H1 (cell line): Measurements from ENCODE around the gene ADGRB2. TPM values are rescaled to one million over a fixed set of nuclear protein-coding genes. Genes with fewer than 3 reads are reported as not detected.

ENCODE experiments used
- CTCF ChIA-PET: fragments of 300-600 bp; sonication (Branson Sonifier 250); formaldehyde crosslinking; loops from one replicate; lab custom pipeline; 2021; ENCODE audit not compliant: partially characterized antibody; lab: Charles Lee
- POLR2A ChIA-PET: fragments of 300-600 bp; sonication (Branson Sonifier 250); formaldehyde crosslinking; loops from one replicate; lab custom pipeline; 2021; ENCODE audit warnings: inconsistent platforms; ENCODE audit not compliant: partially characterized antibody; lab: Charles Lee
- DNase-seq, 2 experiments: peaks; one replicate each; pipeline versions ENCODE4 v3.0.0 to v3.0.0-alpha.2; 2010 to 2022; ENCODE audit warnings: low spot score in 2 of 2, low read depth in 1 of 2, mixed read lengths in 1 of 2
- FAIRE-seq: peaks from 2 replicates; lab custom pipeline; 2011; peaks lifted over from hg19 to GRCh38; lab: Jason Lieb, UNC
- H2AFZ ChIP-seq: 2 replicates; pipeline ENCODE4 v1.8.1; 2012; ENCODE audit warnings: low read length, inconsistent platforms
- H2AK5ac ChIP-seq: 2 replicates; pipeline ENCODE4 v1.6.1; 2013; ENCODE audit warnings: low read depth, low read length
- H2BK120ac ChIP-seq: replicated peaks from 2 replicates; pipeline ENCODE3; 2013; ENCODE audit warnings: low read depth, low read length, inconsistent platforms
- H2BK12ac ChIP-seq: 2 replicates; pipeline ENCODE4 v1.6.1; 2013; ENCODE audit warnings: low read depth, low read length
- H2BK15ac ChIP-seq: 2 replicates; pipeline ENCODE4 v1.6.1; 2013; ENCODE audit warnings: low read length
- H2BK20ac ChIP-seq: 2 replicates; pipeline ENCODE4 v1.6.1; 2013; ENCODE audit warnings: low read length
- H2BK5ac ChIP-seq: 2 replicates; pipeline ENCODE4 v1.6.1; 2013; ENCODE audit warnings: low read depth, low read length
- H3K14ac ChIP-seq: 2 replicates; pipeline ENCODE4 v1.6.1; 2013; ENCODE audit warnings: inconsistent platforms; ENCODE audit not compliant: insufficient read length
- H3K18ac ChIP-seq: 2 replicates; pipeline ENCODE4 v1.6.1; 2013; ENCODE audit warnings: low read length; ENCODE audit errors: extremely low read depth
- H3K23ac ChIP-seq: 2 replicates; pipeline ENCODE4 v1.6.1; 2013; ENCODE audit warnings: inconsistent platforms; ENCODE audit not compliant: insufficient read length
- H3K23me2 ChIP-seq: 2 replicates; pipeline ENCODE4 v1.6.1; 2013; ENCODE audit warnings: low read depth, low read length
- H3K27ac ChIP-seq: 2 replicates; pipeline ENCODE4 v1.6.1; 2011; ENCODE audit warnings: low read depth, low read length, inconsistent platforms
- H3K27me3 ChIP-seq, 4 experiments: replicated peaks in 1 of 4; 1 replicate in 1 of 4; 2 replicates in 3 of 4; pipeline versions ENCODE4 v1.6.1 to v1.8.1; 2011 to 2013; ENCODE audit warnings: low read length in 3 of 4, mild to moderate bottlenecking in 3 of 4, inconsistent platforms in 2 of 4, mixed read lengths in 2 of 4, moderate library complexity in 1 of 4; ENCODE audit not compliant: control insufficient read depth in 3 of 4, insufficient read depth in 3 of 4; ENCODE audit errors: extremely low read depth in 1 of 4
- H3K36me3 ChIP-seq, 4 experiments: 2 replicates each; pipeline versions ENCODE4 v1.6.1 to v1.8.1; 2011 to 2013; ENCODE audit warnings: mild to moderate bottlenecking in 4 of 4, low read length in 3 of 4, moderate library complexity in 2 of 4, control low read depth in 1 of 4, inconsistent platforms in 1 of 4; ENCODE audit not compliant: insufficient read depth in 4 of 4, control insufficient read depth in 2 of 4
- H3K4ac ChIP-seq: replicated peaks from 2 replicates; pipeline ENCODE3; 2013; ENCODE audit warnings: low read length, low read depth, mixed read lengths, inconsistent platforms; ENCODE audit not compliant: insufficient read length
- H3K4me1 ChIP-seq, 4 experiments: replicated peaks in 1 of 4; 1 replicate in 1 of 4; 2 replicates in 3 of 4; pipeline versions ENCODE4 v1.6.1 to v1.8.1; 2011 to 2013; ENCODE audit warnings: low read length in 3 of 4, inconsistent platforms in 2 of 4, mixed read lengths in 1 of 4; ENCODE audit not compliant: insufficient read depth in 4 of 4, control insufficient read depth in 3 of 4
- H3K4me2 ChIP-seq, 2 experiments: 2 replicates each; pipeline versions ENCODE4 v1.6.1 to v1.8.1; 2011 to 2013; ENCODE audit warnings: low read depth in 2 of 2, low read length in 2 of 2, control low read depth in 1 of 2, inconsistent platforms in 1 of 2, mild to moderate bottlenecking in 1 of 2; ENCODE audit not compliant: insufficient read depth in 1 of 2
- H3K4me3 ChIP-seq, 4 experiments: fragments of 200-600, 300-600 bp in 1 of 4; sonication (generic), shearing (Covaris generic), sonication (Bioruptor Twin) in 1 of 4; 2 replicates each; pipeline versions ENCODE4 v1.5.1 to v1.8.1; 2011 to 2016; ENCODE audit warnings: low read length in 4 of 4, low read depth in 3 of 4, control low read depth in 2 of 4, inconsistent platforms in 2 of 4, mild to moderate bottlenecking in 2 of 4, mixed read lengths in 1 of 4, moderate library complexity in 1 of 4; ENCODE audit not compliant: insufficient read depth in 2 of 4; ENCODE audit errors: extremely low read depth in 1 of 4
- H3K56ac ChIP-seq: replicated peaks from 2 replicates; pipeline ENCODE3; 2013; ENCODE audit warnings: low read depth, mild to moderate bottlenecking, mixed read lengths, low read length, inconsistent platforms; ENCODE audit not compliant: insufficient read length
- H3K79me1 ChIP-seq: 2 replicates; pipeline ENCODE4 v1.6.1; 2013; ENCODE audit warnings: low read depth, low read length, control low read depth
- H3K79me2 ChIP-seq, 2 experiments: 2 replicates each; pipeline versions ENCODE4 v1.6.1 to v1.8.1; 2012 to 2013; ENCODE audit warnings: low read length in 2 of 2, mild to moderate bottlenecking in 2 of 2, inconsistent platforms in 1 of 2; ENCODE audit not compliant: insufficient read depth in 2 of 2, control insufficient read depth in 1 of 2
- H3K9ac ChIP-seq, 4 experiments: replicated peaks in 1 of 4; 1 replicate in 1 of 4; 2 replicates in 3 of 4; pipeline versions ENCODE4 v1.6.1 to v1.8.1; 2011 to 2013; ENCODE audit warnings: low read depth in 3 of 4, low read length in 3 of 4, control low read depth in 2 of 4, mild to moderate bottlenecking in 2 of 4, moderate library complexity in 2 of 4, inconsistent platforms in 1 of 4; ENCODE audit errors: extremely low read depth in 1 of 4
- H3K9me3 ChIP-seq, 2 experiments: 2 replicates each; pipeline versions ENCODE4 v1.6.1 to v1.8.1; 2012 to 2013; ENCODE audit warnings: mild to moderate bottlenecking in 2 of 2, moderate library complexity in 2 of 2, control low read depth in 1 of 2, inconsistent platforms in 1 of 2, low read depth in 1 of 2, low read length in 1 of 2, mixed read lengths in 1 of 2; ENCODE audit not compliant: insufficient read depth in 2 of 2
- H4K20me1 ChIP-seq, 2 experiments: replicated peaks in 1 of 2; 2 replicates each; pipeline versions ENCODE3 to v1.8.1; 2011 to 2013; ENCODE audit warnings: inconsistent platforms in 2 of 2, low read length in 2 of 2, mild to moderate bottlenecking in 1 of 2; ENCODE audit not compliant: insufficient read depth in 2 of 2, control insufficient read depth in 1 of 2
- H4K5ac ChIP-seq: 2 replicates; pipeline ENCODE4 v1.6.1; 2013; ENCODE audit warnings: low read length, low read depth, mixed read lengths, inconsistent platforms; ENCODE audit not compliant: insufficient read length
- H4K8ac ChIP-seq: 2 replicates; pipeline ENCODE4 v1.8.0; 2013; ENCODE audit warnings: mild to moderate bottlenecking, moderate library complexity, low read length, inconsistent platforms; ENCODE audit not compliant: insufficient read depth; ENCODE audit errors: extremely low read depth
- H4K91ac ChIP-seq: replicated peaks from 2 replicates; pipeline ENCODE3; 2013; ENCODE audit warnings: low read length, mixed read lengths, inconsistent platforms; ENCODE audit not compliant: insufficient read length
- SIRT6 ChIP-seq: IDR thresholded peaks from one replicate; pipeline ENCODE4 v1.7.1; 2012; ENCODE audit warnings: low read length, inconsistent platforms
- WGBS, 2 experiments: shearing (Covaris generic) in 1 of 2; methylation state at CpG; one replicate each; pipeline versions ENCODE4 v1.1.6 to v1.1.7; 2013 to 2015; ENCODE audit warnings: low lambda C conversion rate in 2 of 2, mixed read lengths in 2 of 2, inconsistent platforms in 1 of 2, low coverage in 1 of 2, missing lambda C conversion rate in 1 of 2; ENCODE audit not compliant: insufficient replicate concordance in 2 of 2, insufficient coverage in 1 of 2, insufficient read length in 1 of 2; ENCODE audit errors: extremely low coverage in 1 of 2, missing lambda C conversion rate in 1 of 2; 5-methylcytosine and 5-hydroxymethylcytosine counted together
- polyA plus RNA-seq, 7 experiments: library from polyadenylated mRNA; depleted of rRNA in 3 of 7; stranded (reverse) in 5 of 7; unstranded in 2 of 7; fragments of >200 nt in 5 of 7; fragments of 200-250 nt in 2 of 7; gene quantifications; 1 replicate in 5 of 7; 2 replicates in 1 of 7; 4 replicates in 1 of 7; pipeline versions ENCODE4 v1.2.1 to v1.2.3, GENCODE V29; 2011 to 2013; ENCODE audit warnings: missing spikeins in 2 of 7, mixed read lengths in 2 of 7
- total RNA-seq: library from RNA; stranded (reverse); fragmentation: NEBNext Ultra II Directional; extraction: Animal tissue kit (Norgen Biotek cat#: 25700); gene quantifications from 2 replicates; pipeline ENCODE4 v1.2.1, GENCODE V29; 2021

The ADGRB2 gene
- total and polyA plus RNA-seq, 2 of the 8 experiments (the other 6 are each of a cell fraction or from before 2014, with no cell fraction given): 15.6 to 26.2 TPM

DNA sequence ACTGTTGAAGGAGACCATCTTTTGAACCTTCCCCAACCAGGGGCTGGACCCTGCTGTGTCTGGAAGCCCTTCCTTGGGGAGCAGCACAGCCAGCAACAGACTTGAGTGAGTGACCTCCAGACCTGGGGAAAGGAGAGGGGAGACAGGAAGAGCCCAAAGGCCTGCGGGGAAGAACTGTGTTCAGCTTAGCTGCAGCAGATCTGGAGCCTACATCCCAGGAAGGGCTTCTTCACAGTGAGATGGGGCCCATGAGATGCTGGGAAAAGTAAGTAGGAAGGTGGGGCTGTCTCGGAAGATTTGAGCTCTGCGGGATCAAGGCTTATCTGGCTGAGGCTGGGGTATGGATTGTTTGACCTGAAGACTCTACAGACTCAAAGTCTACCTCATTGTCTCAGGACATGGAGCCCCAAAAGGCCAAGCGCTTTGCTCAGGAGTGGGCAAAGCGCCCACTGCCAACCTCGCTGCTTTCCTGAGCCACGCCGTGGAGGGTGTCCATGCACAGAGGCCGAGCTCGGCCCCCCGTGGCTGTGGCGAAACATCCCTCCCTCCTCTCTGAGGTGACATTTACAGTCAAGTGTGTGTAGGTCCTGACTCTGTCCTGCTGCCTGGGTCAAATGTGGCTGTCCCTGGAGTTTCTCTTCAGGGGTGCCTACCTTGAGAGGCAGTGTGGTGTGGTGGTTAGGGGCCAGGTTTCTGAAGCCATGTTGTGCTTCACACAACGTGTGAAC lies 27.2 kb upstream of the ADGRB2 start:
- no peak overlapping the region; the same call in 1 of the 2 replicates for H3K18ac ChIP-seq
- peak overlapping the region; percentile 44; the same call in 1 of the 2 replicates for H2BK5ac ChIP-seq
- FAIRE-seq (no peak), DNase-seq (no peak)
- H3K9me3 ChIP-seq: no peaks in the 10 kb centered on the region
- H4K8ac ChIP-seq: no peak overlapping the region
- H4K91ac ChIP-seq: no peak overlapping the region
- no peaks in the 10 kb centered on the region for H3K36me3 ChIP-seq
- no peak overlapping the region for H2AFZ ChIP-seq
- no peak overlapping the region for H3K4me2 ChIP-seq
- no peak overlapping the region for H4K5ac ChIP-seq
- 0 out of 2 replicates have a peak overlapping the region, but pooled peaks have one; percentile 47 for H2AK5ac ChIP-seq
- H2BK15ac ChIP-seq: 0 out of 2 replicates have a peak overlapping the region, but pooled peaks have one; percentile 81
- H2BK20ac ChIP-seq: no peak overlapping the region
- no peak overlapping the region for H2BK12ac ChIP-seq
- no peaks in the 10 kb centered on the region for H3K79me1 ChIP-seq
- H3K56ac ChIP-seq: no peak overlapping the region
- no peak overlapping the region for H3K27ac ChIP-seq
- H2BK120ac ChIP-seq: no peak overlapping the region
- H3K4ac ChIP-seq: no peak overlapping the region
- peaks cover 10% of the 10 kb centered on the region for H3K23me2 ChIP-seq
- WGBS, 2 experiments: 92% methylated on average over 13 of the region's 13 CpGs; no CpG with 5 or more reads in 1 of the 2 experiments
- peaks cover 0 to 2% (median 0%) of the 10 kb centered on the region in 4 experiments; a peak in 2 of 7 replicates for H3K27me3 ChIP-seq
- no peak overlapping the region for H3K4me3 ChIP-seq
- no peaks in the 10 kb centered on the region for H4K20me1 ChIP-seq
- CTCF ChIA-PET: interaction anchor here (0.6 to 8.3 kb wide), 14 partner anchors 9 to 400 kb away, joined by 3 to 206 read pairs (median 26); partner anchors contain the start of genes ADGRB2 and COL16A1
- H3K23ac ChIP-seq: no peak overlapping the region
- POLR2A ChIA-PET: interaction anchor here (1.2 kb wide), 1 partner anchor 66 kb away, joined by 3 read pairs; no protein-coding TSS in a partner anchor
- H3K4me1 ChIP-seq: peaks cover 3 to 8% (median 4%) of the 10 kb centered on the region in 4 experiments; a peak in 5 of 7 replicates
- no peak overlapping the region for H3K9ac ChIP-seq
- no peak overlapping the region for H3K14ac ChIP-seq
- no peaks in the 10 kb centered on the region for H3K79me2 ChIP-seq
- TF ChIP-seq SIRT6: no peak
